ENCODE data around the gene AIRE. TPM values are rescaled to one million over a fixed set of nuclear protein-coding genes. Genes with fewer than 3 reads are reported as not detected.

AIRE gene
- total and polyA plus RNA-seq, 2 of the 13 experiments (the other 11 are each of a cell fraction or from before 2014, with no cell fraction given) = not detected

GRCh38 chr21:44300262-44300959, 14.7 kb downstream of the AIRE start (continued):
- TF ChIP-seq ZNF713 (CRISPR knock-in tag; IDR thresholded peaks at IDR 0.05) (0 out of 2 replicates have a peak, but pooled peaks have one; percentile 46), KDM3A (CRISPR knock-in tag; IDR thresholded peaks at IDR 0.05; ENCODE audit: low read depth) (0 out of 2 replicates have a peak, but pooled peaks have one; percentile 19), MYC (CRISPR knock-in tag; IDR thresholded peaks at IDR 0.05; ENCODE audit: borderline replicate concordance) (peak; percentile 53), ZNF746 (CRISPR knock-in tag; IDR thresholded peaks at IDR 0.05) (peak; percentile 15; the same call in 1 of the 2 replicates), DRAP1 (CRISPR knock-in tag; IDR thresholded peaks at IDR 0.05) (peak; percentile 23; the same call in 1 of the 2 replicates), BORCS8-MEF2B (CRISPR knock-in tag; IDR thresholded peaks at IDR 0.05) (no peak), TFDP1 (CRISPR knock-in tag; IDR thresholded peaks at IDR 0.05; ENCODE audit: borderline replicate concordance) (peak; percentile 28; the same call in 1 of the 2 replicates), ZBTB38 (CRISPR knock-in tag; IDR thresholded peaks at IDR 0.05) (0 out of 2 replicates have a peak, but pooled peaks have one; percentile 16), ZSCAN25 (CRISPR knock-in tag; IDR thresholded peaks at IDR 0.05) (0 out of 2 replicates have a peak, but pooled peaks have one; percentile 46), TBX2 (CRISPR knock-in tag; IDR thresholded peaks at IDR 0.05; ENCODE audit: borderline replicate concordance) (peak; percentile 53; the same call in 1 of the 2 replicates), ZBTB20 (CRISPR knock-in tag; IDR thresholded peaks at IDR 0.05; ENCODE audit: borderline replicate concordance, low read depth) (0 out of 2 replicates have a peak, but pooled peaks have one; percentile 37), MED8 (CRISPR knock-in tag; IDR thresholded peaks at IDR 0.05; ENCODE audit: insufficient replicate concordance) (peak; percentile 57), ZNF407 (CRISPR knock-in tag; IDR thresholded peaks at IDR 0.05; ENCODE audit: not compliant biosample characterization) (peak; percentile 61), ZNF136 (CRISPR knock-in tag; IDR thresholded peaks at IDR 0.05; ENCODE audit: low read depth) (0 out of 2 replicates have a peak, but pooled peaks have one; percentile 35), GMEB2 (CRISPR knock-in tag; IDR thresholded peaks at IDR 0.05; ENCODE audit: low read depth) (no peak), REPIN1 (CRISPR knock-in tag; IDR thresholded peaks at IDR 0.05; ENCODE audit: borderline replicate concordance, low read depth) (0 out of 2 replicates have a peak, but pooled peaks have one; percentile 5), ZNF33B (CRISPR knock-in tag; IDR thresholded peaks at IDR 0.05) (no peak)

Measured in HepG2 (cell line).